NCI-H526 (cell line): ENCODE data around the gene CLIP3.
"Not testable (repeated sequence)": the region's sequence is repeated elsewhere in the genome, so short reads cannot be mapped to it uniquely, and the experiment has no call there.

Experiments
- DNase-seq, 2 experiments: peaks; one replicate each; lab custom pipeline; 2025; lab: John Stamatoyannopoulos, UW

Gene CLIP3

GRCh38 chr19:36008336-36008978, 24.2 kb downstream of the CLIP3 start, which contains the start of gene SYNE4:
Gene SYNE4 (minus strand): TSS chr19:36008813. CDS start chr19:36008681, 132 bp downstream.
- DNase-seq = peak; percentile 86 to 96

- no peak for DNase-seq
Observed at GRCh38 chr19:36006955-36007354, 25.7 kb downstream of the CLIP3 start.

DNA sequence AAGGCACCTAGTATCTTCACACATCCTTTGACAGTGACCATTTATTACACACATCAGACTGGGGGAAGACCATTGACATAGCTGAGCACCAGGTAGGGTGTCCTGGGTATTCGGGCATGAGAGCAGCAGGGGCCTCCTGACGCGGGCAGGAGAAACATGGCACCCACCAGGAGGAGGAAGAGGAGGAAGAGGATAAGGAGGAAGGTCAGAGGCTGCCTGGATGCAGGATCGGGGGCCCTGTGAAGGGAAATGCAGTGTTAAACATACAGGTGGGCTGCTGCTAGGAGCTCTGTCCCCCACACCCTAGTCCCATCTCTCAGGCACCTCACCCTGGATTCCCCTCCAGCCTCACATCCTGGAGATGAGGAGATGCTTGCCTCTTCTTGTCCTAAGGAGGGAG, 29.4 kb downstream of the CLIP3 start:
- no peak for DNase-seq

GRCh38 chr19:36001605-36002004, 31.1 kb downstream of the CLIP3 start:
- no peak for DNase-seq

DNA sequence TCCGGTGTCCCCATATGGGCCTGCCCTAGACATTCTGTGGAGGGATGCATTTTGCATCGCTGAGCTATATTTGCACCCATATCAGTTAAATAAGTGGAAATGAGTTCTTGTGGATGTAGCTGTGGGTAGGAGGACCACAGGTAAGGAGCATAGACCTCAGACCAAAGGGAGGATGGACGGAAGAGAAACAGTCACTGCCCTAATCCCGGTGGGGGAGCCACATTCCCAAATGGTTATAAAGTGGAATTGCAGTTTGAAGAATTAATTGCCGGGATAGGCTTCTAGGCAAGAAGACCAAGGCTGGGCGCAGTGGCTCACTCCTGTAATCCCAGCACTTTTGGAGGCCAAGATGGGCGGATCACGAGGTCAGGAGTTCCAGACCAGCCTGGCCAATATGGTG, 35.9 kb downstream of the CLIP3 start:
- DNase-seq = no peak

- DNase-seq = peak; percentile 91 to 99
Observed at GRCh38 chr19:35995048-35995993, 37.4 kb downstream of the CLIP3 start, which contains the start of gene SDHAF1. Gene SDHAF1 (plus strand): TSS chr19:35995188. CDS start chr19:35995275, 87 bp downstream.

GRCh38 chr19:35993923-35994598, 38.6 kb downstream of the CLIP3 start:
- no peak for DNase-seq

GRCh38 chr19:35992907-35993765, 39.5 kb downstream of the CLIP3 start:
- no peak for DNase-seq

- DNase-seq = no peak
Observed at GRCh38 chr19:35991731-35992450, 40.8 kb downstream of the CLIP3 start.

DNA sequence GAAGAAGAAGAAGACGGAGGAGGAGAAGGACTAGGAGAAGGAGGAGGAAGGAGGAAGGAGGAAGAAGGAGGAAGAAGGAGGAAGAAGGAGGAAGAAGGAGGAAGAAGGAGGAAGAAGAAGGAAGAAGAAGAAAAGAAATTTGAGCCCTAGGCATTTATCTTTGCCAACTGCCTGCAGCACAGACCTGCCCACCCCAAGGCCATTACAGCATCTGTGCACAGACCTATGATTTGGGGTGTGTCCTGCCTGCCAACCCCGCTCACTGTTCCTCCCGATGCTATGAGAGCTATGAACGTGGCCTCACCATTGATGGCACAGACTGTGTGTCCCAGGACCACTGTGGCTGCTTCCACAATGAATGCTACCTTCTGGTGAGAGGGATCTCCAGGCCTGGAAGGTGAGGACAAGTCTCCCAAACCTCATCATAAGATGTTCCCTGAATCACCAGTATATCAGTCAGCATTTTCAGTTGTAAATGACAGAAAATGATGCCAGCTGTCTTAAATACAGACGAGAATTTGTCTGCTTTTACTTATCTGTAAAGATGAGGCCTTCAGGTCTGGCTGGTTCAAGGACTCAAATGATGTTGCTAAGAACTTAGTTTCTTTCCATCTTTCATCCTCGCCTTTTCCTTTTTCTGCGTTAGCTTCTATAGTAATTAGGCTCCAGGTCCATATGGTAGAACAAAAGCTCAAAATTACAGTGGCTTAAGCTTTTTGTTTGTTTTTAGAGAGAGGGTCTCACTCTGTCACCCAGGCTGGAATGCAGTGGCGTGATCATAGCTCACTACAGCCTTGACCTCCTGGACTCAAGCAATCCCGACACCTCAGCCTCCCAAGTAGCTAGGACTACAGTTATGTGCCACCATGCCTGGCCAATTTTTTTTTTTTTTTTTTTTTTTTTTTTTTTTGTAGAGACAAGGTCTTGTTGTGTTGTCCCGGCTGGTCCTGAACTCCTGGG, 41.6 kb downstream of the CLIP3 start:
- no peak for DNase-seq

DNA sequence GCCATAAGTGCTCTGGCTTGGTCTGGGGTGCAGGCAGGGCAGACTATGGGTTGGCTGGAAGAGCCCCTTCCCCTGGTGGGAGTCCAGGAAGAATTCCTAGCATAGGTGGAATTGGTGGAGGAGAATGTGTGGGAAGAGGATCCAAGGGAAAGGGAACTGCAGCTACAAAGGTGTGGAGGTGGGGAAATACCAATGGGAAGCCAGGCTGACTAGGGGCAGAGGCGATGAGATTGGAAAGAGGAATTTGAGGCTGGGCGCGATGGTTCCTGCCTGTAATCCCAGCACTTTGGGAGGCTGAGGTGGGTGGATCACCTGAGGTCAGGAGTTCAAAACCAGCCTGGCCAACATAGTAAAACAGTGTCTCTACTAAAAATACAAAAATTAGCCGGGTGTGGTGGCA, 42.5 kb downstream of the CLIP3 start:
- DNase-seq = no peak

GRCh38 chr19:35988824-35989223, 43.8 kb downstream of the CLIP3 start:
- no peak for DNase-seq

GRCh38 chr19:35987571-35987896, 45.1 kb downstream of the CLIP3 start:
- DNase-seq = no peak

DNA sequence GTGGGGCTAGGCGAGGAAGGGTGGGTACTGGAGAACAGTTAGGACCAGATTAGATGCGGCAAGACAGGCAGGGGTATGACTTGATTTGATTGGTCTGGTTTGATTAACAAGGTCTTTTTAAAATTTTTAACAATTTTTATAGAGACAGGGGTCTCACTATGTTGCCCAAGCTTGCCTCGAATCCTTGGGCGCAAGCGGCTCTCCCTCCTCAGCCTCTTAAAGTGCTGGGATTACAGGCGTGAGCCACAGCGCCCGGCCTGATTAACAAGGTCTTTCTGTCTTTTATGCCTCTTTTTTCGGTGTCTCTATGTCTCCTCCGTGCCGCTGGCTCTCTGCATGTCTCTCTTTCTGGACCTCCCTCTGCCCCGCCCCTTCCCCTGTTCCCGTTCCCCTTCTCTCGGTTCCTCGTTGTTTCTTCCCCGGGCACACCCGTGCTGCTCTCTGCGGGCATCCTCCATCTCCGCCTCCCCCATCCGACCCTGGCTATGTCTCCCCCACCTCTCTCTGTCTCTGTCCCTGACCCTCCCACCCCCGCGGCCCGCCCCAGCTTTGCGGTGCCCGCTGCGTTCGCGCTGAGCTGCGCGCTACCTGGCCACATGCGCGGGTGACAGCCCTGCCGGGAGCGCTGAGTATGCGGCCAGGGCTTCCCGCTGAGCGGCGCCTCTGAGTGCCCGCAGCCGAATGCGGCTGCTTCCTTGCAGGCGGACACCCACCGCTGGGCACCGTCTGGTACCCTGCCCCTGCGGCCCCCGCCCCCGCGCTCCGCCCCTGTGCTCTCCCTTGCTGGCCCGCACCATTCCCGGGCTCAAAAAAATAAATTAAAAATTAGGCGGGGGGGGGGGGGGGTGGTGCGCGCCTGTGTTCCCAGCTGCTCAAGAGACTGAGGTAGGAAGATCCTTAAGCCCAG, 45.8 kb downstream of the CLIP3 start:
- DNase-seq = peak; percentile 61 to 90

GRCh38 chr19:35986111-35986510, 46.6 kb downstream of the CLIP3 start:
- no peak for DNase-seq

- no peak for DNase-seq
Observed at GRCh38 chr19:35983177-35983576, 49.5 kb downstream of the CLIP3 start.

DNA sequence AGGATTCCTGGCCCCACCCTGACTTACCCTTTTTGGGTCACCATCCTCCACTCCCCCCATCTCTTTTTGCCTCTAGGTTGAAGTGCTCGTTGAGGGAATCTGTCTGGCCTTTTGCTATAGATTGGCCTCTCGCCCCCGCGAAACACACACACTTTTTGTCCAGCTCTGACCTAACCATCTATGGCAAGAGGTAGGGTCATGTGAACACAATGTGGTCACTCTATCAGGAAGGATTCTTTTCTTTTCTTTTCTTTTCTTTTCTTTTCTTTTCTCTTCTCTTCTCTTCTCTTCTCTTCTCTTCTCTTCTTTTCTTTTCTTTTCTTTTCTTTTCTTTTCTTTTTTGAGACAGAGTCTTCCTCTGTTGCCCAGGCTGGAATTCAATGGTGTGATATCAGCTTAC, 51.7 kb downstream of the CLIP3 start:
- DNase-seq = not testable (repeated sequence)

GRCh38 chr19:35978832-35979365, 53.8 kb downstream of the CLIP3 start:
- no peak for DNase-seq
